GM19463 (cell line): Measurements from ENCODE around the gene LPCAT3.

Source experiments
- ATAC-seq: cut with Tn5 transposase; IDR thresholded peaks from one replicate; pipeline ENCODE4 v1.9.1; 2021; ENCODE audit warnings: mild to moderate bottlenecking, moderate library complexity; ENCODE audit not compliant: unreplicated experiment

Gene LPCAT3

DNA sequence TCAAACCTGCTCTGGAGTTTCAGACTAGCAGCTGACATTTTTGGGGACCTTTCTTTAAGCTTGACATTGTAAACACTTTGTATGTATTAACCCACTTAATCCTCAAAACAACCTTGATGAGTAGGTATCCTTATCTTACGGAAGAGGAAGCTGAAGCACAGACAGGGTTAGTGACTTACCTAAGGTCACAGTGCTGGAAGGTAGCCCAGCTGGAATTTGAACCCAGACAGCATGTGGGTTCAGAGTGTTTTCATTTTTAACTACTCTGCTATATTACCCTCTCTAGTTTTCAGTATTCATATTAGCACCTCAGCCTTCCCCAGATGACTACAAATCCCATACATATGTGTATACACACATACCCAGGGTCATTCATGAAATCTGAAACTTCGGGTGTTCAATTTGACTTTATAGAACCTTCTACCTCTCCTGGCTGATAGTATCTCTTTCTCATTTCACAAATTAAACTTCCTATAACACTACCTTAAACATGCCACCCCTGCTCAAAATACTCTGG is 13.9 kb downstream of the LPCAT3 start:
- ATAC-seq = no peak

DNA sequence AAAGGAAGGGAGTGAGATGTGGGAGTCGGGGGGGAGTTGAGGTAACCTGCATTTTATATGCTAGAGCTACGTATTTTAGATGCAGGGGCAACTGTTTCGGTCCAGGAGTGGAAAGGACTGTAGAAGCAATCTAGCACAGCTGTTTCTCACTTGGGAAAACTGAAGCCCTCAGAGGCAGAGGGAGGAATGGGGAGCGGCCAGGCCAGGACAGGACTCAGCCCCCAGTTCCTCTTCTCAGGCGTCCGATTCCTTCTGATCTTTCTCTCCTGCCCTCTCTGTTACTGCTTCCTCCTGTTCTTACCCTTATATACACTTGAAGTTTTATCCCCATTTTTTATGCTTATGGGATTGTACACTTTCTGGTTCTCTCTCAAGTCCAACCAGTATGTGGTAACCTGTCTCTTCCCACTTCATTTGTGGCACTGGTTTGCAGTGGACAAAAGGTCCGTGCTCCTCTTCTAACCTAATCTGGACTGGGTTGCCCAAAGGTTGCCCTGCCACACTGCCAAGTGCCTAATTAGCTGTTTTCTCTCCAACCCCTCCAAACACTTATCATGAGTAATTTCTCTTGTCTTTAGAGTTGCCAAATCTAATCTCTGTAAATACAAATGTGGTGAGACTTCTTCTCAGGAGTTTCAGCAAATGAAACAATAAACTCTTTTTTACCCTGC is 16.2 kb downstream of the LPCAT3 start:
- no peak for ATAC-seq

DNA sequence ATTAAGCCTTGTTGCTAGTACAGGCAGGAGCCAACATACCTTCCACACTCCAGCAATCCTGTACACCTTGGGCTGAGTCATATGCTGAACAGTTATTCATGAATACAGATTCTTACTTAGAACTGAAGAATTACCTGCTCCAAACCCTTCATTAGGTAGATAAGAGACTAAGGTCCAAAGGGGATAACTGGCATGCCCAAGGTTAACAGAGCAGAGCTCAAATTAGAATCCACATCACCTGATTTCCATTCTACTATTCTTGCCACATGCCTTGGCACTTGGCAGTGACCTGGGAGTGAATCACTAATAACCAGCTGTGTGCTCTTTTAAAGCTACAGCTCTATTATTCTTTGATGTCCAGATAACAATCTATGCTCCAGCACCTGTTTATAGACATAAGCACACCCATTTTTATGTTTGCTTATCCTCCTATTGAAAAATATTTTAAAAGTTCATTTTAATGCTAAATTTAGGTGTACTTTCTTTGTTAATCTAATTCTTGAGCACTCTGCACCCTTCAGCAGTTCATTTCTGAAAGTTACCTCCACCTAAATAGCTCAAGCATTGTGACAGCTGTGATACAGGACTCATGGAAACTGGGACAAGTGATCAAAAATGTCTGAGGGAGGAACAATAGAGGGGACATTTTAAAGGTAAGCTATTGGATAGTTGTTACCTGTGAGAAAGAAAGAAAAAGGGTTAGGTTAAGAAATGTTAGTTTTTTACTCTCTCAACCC is 19.4 kb downstream of the LPCAT3 start:
- ATAC-seq = no peak

GRCh38 chr12:6996040-6996441 is 22.2 kb downstream of the LPCAT3 start:
- no peak for ATAC-seq

- no peak for ATAC-seq
Observed at GRCh38 chr12:6987956-6988553, 30.2 kb downstream of the LPCAT3 start.

GRCh38 chr12:6982532-6982931 is 35.7 kb downstream of the LPCAT3 start:
- ATAC-seq = no peak

DNA sequence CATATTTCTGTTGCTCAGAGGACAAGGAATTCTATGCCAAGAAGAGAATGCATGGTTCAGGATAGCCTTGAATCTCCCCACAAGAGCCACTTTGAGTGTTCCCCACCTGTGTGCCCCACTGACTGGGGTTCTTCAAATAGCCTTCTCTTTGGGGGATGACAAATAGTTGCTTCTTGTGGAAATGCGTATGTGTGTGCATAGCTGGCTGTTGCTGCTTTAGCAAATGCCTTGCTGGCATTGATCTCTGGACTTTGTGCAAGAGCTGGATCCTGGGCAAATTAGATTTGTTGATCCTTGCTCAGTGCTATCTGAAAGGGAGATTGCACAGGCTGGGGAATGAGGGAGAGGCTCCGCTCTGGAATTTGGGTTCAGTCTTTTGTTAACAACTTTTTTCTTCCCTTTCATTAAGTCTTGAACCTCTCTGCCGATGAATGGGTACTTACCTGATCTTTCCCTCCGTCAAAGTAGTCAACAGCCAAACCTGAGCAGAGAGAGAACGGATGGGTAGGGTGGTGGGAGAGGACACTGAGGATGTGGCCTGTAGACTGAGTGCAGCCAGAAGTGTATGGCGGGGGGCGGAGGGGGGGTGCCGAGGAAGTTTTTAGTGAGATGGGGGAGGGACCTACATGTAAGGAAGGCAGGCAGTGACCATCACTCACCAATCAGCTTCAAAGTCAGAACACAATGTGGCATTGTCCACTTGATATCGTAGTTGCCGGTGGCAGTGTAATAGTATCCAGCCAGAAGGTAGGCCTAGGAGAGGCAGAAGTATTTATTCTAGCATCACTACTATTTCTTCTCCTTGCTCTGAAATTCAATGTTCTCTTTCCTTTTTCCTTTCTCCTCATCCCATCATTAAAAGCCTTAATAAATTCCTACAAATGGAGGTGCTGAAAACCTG is 36.9 kb downstream of the LPCAT3 start:
- no peak for ATAC-seq

- no peak for ATAC-seq
Observed at GRCh38 chr12:6980740-6981139, 37.5 kb downstream of the LPCAT3 start.

DNA sequence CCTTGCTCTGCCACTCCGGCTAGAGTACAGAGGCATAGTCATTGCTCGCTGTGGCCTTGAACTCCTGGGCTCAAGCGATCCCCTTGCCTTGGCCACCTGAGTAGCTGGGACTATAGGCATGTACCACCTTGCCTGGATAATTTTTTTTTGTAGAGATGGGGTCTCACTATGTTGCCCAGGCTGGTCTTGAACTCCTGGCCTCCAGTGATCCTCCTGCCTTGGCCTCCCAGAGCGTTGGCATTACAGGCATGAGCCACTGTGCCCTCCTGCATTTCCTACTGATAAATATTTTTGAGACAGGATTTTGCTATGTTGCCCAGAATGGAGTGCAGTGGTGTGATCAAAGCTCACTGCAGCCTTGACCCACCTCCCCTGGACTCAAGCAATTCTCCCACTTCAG is 38.2 kb downstream of the LPCAT3 start:
- ATAC-seq = no peak

GRCh38 chr12:6979453-6979852 is 38.8 kb downstream of the LPCAT3 start:
- ATAC-seq = no peak

DNA sequence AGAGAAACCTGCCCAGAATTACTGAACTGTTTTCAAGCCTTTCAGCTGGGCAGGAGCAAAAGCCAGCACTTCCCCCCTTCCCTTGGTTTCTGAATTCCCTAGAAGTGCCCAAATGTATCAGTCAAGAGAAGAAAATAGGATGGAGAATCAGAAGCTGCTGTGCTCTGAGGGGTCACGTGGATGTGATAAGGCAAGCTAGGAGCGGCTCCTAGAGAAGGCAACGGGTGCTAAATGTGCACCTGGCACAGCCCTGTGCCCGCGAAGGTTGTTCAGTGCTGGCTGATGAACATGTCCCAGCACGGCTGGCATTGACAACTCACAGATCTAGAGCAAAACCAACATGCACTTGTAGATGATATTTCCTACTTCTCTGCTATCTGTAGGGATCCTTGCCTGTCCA is 39.3 kb downstream of the LPCAT3 start:
- ATAC-seq = no peak

- no peak for ATAC-seq
Observed at GRCh38 chr12:6978611-6979011, 39.7 kb downstream of the LPCAT3 start.

DNA sequence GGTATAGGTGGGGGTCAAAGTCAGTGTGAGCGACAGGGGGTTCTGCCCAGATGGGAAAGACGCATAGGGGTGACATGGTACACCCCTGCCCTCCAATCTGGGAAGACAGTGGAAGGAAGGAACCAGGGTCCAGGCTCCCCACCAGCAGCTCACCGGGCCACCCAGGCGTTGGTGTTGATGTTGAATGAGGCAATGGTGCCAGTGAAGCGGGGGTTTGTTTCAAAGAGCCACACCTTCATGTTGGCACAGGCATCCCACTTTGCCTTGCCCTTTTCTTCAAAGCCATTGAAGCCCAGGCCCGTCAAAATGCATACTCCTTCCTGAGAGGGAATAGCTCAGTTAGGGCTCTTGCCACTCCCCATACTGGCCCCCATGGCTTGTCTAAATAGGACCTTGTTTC is 40.1 kb downstream of the LPCAT3 start:
- ATAC-seq = no peak

GRCh38 chr12:6977653-6978052 is 40.6 kb downstream of the LPCAT3 start:
- ATAC-seq = no peak

DNA sequence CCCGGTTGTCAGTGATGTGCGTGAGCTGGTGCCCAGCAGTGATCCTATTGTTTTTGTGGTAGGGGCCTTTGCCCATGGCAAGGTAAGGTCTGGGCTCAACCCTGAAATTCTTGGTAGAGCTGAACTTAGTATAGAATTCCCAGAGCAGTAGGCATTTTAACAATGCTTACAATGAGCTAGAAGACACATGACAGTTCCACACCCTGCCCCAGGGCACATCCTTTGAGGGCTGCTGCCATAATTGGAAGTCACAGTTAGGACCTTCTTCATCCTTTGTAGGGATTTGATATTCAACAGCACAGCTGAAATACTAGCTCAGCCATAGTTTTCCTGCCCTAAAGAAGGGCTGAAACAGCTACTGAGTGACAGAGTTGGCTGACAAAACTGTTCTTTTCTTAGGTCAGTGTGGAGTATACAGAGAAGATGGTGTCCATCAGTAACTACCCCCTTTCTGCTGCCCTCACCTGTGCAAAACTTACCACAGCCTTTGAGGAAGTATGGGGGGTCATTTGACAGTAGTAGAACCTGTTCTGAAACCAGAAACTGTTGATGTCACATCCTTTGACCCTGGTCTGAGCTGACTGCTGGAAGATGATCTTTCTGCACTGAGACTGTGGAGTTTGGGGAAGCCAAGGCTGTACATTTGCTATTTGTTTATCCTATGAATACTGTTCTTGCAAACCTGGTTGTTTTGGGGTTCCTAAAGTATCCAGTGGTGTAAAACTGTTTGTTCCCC is 42.8 kb downstream of the LPCAT3 start:
- ATAC-seq = no peak

GRCh38 chr12:6974180-6974579 is 44.1 kb downstream of the LPCAT3 start:
- no peak for ATAC-seq

GRCh38 chr12:6970096-6970527 is 48.2 kb downstream of the LPCAT3 start:
- ATAC-seq = peak; percentile 31

GRCh38 chr12:6968426-6968825 is 49.9 kb downstream of the LPCAT3 start:
- ATAC-seq = no peak

DNA sequence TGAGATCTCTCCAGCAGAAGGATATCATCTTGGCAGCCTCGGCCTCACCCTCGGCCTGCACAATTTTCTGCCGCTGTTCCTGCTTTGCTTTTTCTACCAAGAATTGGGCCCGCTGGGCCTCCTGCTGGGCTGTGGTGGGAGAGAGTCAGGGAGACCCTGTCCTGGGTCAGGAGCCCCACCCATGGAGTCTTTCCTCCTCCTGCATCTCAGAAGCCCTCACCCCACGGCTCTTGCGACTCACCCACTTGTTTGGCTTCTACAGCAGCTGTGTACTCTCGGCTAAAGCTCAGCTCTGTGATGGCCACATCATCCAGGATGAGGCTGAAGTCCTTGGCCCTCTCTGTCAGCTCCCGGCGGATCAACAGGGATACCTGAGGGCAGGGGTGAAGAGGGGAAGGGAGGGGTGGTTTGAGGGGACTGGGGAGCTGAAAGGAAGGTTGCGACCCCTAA is 50.6 kb downstream of the LPCAT3 start:
- no peak for ATAC-seq

- no peak for ATAC-seq
Observed at GRCh38 chr12:6966351-6966750, 51.9 kb downstream of the LPCAT3 start.
